Left lobe of liver (tissue), 2 donors: Measurements from ENCODE around the gene PDHA2. TPM values are rescaled to one million over a fixed set of nuclear protein-coding genes. Genes with fewer than 3 reads are reported as not detected.
"Not testable (repeated sequence)": the region's sequence is repeated elsewhere in the genome, so short reads cannot be mapped to it uniquely, and the experiment has no call there.

Experiments
- ATAC-seq: fragments of 200-7000 bp; cut with Tn5 transposase; one replicate; pipeline ENCODE4 v1.9.1; 2020; ENCODE audit warnings: mild to moderate bottlenecking, moderate library complexity
- DNase-seq: peaks from one replicate; pipeline ENCODE4 v3.0.0-alpha.2; 2020; ENCODE audit warnings: low spot score
- total RNA-seq: library from RNA; stranded (reverse); gene quantifications from one replicate; pipeline ENCODE4 v1.2.1, GENCODE V29; 2021
- donor health status: DM: no; HTN: no; CAD: no; lungs with moderate emphysema.
- donor health status: DM: no; HTN: yes; CAD: no.

The PDHA2 gene
- not detected for total RNA-seq

DNA sequence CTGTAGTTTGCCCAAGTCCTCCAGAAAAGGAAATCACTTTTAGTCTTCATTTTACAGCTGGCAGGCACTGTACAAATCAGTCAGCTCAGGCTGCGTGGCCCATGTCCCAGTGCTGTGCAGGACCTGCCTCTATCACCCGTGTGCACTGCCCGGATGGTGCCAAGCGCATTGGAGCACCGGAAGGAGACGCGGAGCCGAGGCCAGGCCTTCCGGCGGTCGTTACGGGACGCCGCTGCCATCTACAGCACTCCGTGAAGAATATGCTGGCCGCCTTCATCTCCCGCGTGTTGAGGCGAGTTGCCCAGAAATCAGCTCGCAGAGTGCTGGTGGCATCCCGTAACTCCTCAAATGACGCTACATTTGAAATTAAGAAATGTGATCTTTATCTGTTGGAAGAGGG, at the start of gene PDHA2:
Gene PDHA2, plus strand, starts transcription at position 203 of the 400 bp plus-strand sequence. Its CDS starts 58 bp downstream, at position 261.
- no peak for DNase-seq

DNA sequence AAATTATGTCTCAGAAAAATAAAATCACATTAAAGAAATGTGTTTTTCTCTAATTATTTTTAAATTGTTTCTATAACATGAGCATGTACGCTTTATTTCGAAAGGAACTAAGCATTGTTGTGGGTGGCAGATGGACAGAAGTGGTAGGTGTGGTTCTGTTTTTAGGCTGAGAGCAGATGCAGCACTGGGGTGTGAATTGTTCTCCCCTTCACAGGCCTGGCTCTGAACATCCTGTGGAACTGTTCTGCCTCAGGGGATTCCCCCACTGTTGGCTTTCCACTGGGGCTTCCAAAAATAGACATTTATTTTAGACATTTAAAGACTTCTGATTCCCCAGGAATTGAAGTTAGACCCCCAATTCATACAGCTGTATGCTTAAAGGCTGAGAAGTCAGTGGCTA, 41.9 kb upstream of the PDHA2 start:
- ATAC-seq, result no peak
- no peak for DNase-seq

More for the DNA sequence above, at the start of gene PDHA2:
- ATAC-seq, result no peak

DNA sequence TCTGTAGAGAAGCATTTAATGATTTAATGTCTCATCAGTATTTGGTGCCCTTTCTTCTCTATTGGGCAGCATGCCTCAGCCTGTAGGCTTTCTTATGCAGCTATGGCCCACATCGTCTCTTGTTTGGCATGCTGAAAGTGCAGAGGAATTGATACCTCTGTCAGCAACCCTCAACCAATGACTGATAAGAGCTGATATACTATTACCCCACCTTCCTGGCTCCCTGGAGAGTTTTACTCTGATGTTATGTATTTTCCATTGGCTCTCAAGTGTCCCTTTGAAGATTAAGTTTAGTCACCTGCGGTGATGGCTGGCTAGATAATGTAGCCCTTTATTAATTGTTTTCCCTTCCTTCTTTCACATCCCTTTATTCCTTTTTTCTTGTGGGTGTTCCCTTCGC, 41.2 kb upstream of the PDHA2 start:
- ATAC-seq, result no peak

DNA sequence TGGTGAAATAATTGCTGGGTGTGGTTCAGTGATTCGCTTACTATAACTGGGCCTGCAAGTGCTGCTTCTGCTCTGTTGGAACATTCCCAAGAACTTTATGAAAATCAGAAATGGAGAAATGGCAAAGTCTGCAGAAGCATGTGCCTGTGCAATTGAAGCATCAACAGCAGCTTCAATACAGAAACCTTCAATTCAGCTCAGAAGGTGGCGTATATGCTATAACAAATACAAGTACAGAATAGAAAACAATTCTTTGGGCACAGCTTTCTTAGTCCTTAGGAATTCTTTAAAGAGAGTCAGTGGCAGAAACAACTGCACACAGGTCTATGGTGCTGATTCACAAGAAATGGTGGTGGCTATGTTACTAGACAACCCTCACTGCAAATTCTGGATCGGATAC, 18.0 kb upstream of the PDHA2 start:
- no peak for ATAC-seq
- no peak for DNase-seq

More for the DNA sequence above, 41.2 kb upstream of the PDHA2 start:
- DNase-seq, result no peak

DNA sequence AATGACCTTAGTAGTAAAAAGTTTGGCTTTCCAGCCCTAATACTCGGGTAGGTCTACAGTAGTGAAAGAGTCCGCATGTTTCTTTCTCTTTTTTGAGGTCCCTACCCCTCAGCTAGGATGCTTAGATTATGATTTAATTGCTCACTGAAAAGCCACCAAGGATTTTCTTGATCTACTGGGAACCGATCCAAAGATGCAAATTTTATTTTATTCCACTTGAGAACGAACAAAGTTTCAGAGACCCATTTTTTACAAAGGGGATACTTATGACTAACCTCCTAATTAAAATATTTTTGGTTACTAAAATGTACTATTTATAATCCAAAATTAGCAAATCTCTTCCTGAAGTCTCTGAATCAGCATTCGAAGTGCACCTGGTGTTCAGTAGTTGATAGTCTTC, 14.3 kb upstream of the PDHA2 start:
- ATAC-seq, result no peak
- no peak for DNase-seq

DNA sequence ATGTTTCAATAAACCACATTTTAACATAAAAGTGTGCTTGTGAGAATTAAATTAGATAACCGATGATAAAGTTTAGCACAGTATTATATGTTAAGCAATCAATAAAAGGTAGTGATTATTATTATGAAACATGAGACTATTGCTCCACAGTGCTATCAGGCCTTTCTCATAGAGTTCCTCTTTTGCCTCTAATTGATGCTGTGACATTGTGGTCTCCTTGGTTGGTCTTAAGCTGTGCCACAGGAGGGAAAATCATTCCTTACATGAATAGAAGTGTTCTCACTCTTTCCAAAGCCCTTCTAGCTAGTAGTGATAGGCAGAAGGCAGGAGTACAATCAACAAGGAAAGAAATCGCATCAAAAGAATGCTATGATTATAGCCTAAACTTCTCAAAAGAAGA, 9.2 kb upstream of the PDHA2 start:
- DNase-seq (no peak), ATAC-seq (no peak)

DNA sequence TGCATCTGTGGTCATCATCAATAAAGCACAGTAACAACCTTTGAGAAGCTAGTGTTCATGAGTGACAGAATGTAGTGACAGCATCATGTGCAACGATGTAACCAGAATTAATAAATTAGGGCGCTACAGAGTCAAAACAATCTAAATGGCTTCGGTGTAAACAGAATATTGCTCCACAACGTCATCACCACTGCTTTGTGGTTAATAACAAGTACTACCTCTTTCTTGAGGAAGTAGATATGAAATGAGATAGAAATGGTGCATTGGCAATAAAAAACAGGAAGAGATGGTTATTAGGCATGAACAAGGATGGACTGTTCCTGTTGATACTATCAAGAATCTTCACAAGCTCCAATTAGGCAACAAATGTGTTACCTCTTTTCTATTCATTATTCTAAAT, 8.7 kb upstream of the PDHA2 start:
- ATAC-seq (no peak), DNase-seq (no peak)

DNA sequence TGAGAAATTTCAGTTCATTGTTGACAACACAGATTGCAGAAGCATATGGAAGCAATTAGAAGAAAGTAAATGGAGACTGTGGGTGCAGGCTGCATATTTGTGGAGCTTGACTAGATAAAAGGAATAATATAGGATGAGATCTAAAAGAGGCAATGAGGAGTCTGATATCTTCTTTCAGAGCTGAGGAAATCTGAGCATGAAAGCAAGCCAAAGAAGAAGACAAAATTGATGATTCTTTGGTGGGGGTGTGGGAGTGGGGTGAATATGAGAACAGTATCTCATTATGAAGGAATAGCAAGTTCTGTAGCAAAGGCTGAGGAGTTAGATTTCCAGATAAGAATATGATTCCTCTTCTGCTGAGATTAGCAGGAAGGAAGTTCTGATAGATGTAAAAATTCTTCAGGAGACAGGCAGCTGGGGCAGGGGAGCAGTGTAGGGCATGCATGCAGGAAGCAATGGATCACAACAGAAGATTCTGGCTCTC, 6.1 kb upstream of the PDHA2 start:
- DNase-seq, result no peak

DNA sequence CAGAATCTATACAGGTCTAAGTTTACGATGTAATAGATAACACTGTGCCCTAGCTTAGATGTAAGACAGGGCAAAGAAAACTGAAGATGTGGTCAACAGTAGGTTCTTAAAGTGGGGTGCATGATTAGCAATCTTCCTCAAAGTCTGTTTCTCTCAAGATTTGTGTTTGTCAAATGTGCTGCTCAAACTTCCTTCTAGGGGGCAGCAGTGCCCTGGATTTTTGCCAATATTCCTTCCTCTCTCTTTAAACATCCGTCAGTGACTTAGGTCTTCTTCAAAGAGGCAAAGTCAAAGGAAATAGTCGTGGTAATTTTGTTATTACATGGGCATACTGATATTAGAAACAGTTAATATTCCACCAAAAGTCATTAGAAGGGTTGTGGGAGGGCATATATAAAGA, 4.2 kb upstream of the PDHA2 start:
- DNase-seq (no peak), ATAC-seq (no peak)

More for the DNA sequence above, 6.1 kb upstream of the PDHA2 start:
- no peak for ATAC-seq

DNA sequence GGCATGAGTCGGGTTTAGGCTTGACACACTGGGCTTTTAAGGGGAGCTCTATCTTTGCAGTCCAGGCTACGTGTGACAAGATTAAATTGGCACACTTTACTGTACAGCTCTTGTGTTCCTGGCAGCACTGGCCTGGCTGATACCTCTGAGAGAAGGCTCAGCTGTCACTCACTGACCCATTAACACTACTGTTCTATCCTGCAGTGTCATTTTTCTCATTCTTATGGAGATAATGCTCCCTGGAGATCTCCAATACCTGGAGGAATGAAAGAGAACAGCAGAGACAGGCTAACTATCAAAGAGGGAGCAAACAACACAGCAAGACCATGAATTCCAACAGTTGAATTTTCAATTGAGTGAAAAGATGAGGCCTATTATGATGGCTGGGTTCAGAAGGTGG, 1.7 kb upstream of the PDHA2 start:
- no peak for DNase-seq
- ATAC-seq, result no peak

DNA sequence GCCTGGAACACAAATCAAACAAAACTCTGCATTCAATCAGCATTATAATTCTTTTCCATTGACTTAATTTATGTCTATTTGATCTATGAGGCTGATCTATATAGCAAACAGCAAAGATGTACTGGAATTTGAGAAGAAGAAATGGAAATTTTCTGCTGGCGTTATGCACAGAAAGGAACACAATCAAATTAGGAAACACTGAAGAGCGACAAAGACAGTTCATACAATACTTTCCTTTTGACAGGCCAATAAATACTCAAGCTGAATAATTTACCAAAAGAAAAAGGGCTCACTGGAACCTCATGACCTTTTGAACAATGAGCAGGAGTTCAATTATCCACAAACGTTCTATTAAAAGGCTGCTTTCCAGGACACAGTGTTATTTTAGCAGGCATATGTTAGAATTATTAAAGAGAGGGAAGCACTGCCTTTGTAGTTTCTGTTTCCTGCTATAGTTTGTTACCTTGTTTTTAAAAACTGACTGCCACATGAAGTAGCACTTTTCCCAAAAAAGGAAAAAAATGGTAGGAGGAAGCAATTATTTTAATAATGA, 8.1 kb downstream of the PDHA2 start:
- no peak for ATAC-seq
- DNase-seq, result no peak

DNA sequence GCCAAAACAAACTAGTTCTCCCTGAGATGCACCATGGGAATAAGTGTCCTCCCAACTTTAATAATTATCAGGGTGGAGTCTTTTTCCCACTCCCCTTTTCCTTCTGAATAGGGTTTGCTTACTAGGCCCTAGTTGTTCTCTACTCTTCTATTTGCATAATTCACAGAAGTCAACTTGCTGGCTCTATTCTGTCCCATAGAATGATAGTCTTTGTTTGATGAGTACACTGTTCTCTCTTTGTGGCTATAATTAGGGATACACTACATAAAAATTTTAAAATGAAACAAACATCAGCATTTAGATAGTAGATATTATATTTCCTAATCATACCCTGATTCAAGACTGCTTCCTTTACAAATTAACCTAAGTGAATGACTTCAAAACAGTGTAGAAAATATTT, 10.3 kb downstream of the PDHA2 start:
- DNase-seq (no peak), ATAC-seq (no peak)

DNA sequence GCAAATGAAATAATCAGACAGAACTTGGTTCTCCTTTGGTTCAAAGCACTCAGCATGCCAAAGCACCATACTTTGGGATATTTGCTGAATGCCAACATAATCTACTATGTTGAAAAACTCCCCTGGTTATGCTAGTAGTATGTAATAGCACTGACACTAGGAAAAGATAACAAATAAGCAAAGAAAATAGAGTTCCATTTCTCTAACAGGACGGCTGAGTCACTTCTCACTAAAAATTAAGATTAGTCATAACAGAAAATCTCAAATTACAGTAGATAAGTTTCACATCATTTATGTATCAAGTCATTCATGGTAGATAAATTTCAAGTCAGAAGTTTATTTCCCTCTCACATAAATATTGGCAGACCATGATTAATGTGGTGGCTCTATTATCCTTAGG, 17.9 kb downstream of the PDHA2 start:
- DNase-seq (no peak), ATAC-seq (no peak)

DNA sequence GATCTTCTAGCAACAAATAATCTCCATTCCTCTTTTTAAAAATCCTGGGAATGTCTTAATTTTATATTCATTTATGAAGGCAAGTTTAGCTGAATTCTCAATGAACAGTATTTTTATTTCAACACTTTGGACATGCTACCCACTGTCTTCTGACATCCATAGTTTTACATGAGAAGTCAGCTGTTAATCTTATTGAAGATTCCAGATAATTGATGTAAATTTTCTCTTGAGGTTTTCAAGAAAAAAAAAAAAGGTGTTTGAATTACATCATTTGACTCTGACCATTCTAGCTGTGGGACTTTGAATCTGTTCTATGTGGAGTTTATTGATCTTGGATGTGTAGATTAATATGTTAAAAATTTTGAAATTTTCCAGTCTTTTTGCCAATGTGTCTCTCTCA, 28.0 kb downstream of the PDHA2 start:
- DNase-seq (no peak), ATAC-seq (no peak)

DNA sequence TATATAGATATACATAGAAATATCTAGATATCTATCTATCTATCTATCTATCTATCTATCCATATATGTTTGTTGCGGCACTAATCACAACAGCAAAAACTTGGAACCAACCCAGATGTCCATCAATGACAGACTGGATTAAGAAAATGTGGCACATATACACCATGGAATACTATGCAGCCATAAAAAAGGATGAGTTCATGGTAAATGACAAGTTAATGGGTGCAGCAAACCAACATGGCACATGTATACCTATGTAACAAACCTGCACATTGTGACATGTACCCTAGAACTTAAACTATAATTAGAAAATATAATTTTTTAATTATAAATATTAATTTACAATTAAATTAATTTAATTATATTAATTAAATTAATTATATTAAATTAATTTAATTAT, 29.5 kb downstream of the PDHA2 start:
- DNase-seq, ATAC-seq: not testable (repeated sequence)

DNA sequence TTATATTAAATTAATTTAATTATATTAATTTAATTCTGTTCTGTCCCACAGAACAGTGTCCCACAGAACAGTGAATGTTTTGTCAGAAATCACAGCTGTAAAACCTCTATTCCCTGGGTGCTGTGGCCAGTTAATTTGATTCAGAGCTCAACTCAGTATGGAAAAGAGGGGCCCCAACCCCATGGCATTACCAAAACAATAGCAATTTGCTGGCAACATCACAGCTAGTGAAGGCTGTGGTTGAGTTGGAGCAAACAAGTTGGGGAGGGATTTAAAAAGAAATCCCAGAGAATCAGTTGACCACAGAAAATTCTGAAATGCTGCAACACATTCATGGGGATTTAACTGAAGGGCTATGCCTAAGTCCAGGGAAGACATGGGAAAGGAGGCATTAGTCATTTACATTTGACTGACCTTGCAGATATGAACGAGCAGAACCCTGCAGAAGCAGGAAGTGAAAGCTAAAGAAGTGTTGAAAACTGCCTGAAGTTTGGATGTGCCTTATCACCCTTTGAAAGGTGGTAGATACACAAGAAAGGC, 30.1 kb downstream of the PDHA2 start:
- ATAC-seq (no peak), DNase-seq (no peak)

DNA sequence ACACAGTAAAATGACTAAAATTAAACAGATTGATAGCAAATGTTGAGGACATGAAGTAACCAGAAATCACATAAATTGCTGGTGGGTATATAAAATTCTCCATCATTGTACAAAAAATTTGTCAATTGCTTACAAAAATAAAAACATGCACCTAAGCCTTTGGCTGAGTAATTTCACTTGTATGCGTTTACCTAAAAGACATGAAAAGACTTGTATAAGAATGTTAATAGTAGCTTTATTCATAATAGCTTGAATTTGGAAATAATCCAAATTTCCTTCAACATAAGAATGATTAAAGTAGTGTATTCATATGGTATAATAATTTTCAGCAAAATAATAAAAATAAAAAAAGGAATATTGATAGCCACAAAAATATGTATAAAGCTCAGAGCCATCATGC, 37.7 kb downstream of the PDHA2 start:
- no peak for ATAC-seq
- no peak for DNase-seq

DNA sequence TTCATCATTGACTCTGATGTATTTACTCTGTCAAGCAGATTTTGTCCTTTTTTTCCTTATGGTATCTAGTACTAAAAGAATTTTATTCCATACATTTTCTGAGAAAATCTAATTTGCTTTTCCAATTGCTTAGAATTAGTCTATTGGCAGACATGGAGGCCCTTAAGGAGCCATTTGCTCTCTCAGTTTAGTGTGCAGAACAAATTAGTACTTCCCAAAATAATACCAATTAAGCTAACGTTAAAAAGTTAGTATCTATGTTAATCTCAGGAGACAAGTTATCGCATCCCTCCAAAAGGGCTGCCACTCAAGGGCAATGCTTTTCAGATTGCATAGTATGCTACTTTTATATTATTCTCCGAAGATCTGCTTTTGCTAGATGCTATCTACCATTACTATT, 47.7 kb downstream of the PDHA2 start:
- DNase-seq (no peak), ATAC-seq (no peak)

DNA sequence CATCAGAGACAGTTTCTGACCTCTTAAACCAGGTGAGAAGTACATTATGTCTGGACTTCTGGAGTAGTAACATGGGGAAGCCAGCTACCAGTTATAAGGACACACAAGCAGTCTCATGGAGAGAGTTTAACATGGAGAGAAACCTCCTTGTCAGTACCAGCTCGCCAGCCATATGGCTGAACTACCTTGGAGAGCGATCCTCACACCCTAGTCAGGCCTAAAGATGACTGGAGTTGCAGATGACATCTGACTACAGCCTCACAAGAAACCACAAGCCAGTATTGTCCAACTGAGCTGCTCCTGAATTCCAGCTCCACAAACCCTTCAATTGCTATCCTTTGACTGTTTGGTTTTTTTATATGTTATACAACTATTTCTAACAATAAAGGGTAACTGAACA, 49.8 kb downstream of the PDHA2 start:
- DNase-seq (no peak), ATAC-seq (no peak)
